Lung microvascular endothelial cell (primary cell): Measurements from ENCODE around the gene EFNA1. TPM values are rescaled to one million over a fixed set of nuclear protein-coding genes. Genes with fewer than 3 reads are reported as not detected.
"Not testable (repeated sequence)": the region's sequence is repeated elsewhere in the genome, so short reads cannot be mapped to it uniquely, and the experiment has no call there.

Experiments used
- DNase-seq, 2 donors: peaks; one replicate each; pipeline versions ENCODE4 v3.0.0 to v3.0.0-alpha.2; 2010; ENCODE audit warnings: low read depth in 2 of 2
- total RNA-seq: library from RNA; depleted of rRNA; stranded (reverse); fragments of >200 nt; gene quantifications from 2 replicates; pipeline ENCODE4 v1.2.1, GENCODE V29; 2014

EFNA1 gene
- total RNA-seq, 1 donor from 2014 or later: 127 TPM

DNA sequence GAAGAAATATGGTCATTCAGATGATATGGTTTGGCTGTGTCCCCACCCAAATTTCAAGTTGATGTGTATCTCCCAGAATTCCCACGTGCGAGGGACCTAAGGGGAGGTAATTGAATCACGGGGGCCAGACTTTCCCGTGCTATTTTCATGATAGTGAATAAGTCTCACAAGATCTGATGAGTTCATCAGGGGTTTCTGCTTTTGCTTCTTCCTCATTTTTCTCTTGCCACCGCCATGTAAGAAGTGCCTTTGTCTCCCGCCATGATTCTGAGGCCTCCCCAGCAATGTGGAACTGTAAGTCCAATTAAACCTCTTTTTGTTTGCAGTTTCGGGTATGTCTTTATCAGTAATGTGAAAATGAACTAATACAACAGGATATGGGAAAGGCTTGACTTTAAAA, 14.1 kb downstream of the EFNA1 start:
- no peak for DNase-seq

DNA sequence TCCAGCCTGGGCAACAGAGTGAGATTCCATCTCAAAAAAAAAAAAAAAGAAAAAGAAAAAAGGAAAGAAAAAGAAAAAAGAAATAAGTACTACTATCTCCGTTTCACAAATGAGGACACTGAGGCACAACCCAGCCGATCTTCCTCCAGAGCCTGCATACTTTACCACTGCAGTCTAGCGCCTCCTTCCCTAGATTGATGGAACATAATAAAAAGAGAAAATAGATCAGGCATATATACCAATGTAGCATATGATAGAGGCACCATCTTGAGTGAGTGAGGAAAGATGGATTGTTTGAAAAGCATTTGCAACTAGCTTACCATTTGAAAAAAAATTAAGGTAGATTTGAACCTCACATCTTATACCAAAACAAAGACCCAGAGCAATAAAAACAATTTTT, 17.8 kb downstream of the EFNA1 start:
- DNase-seq: no peak

DNA sequence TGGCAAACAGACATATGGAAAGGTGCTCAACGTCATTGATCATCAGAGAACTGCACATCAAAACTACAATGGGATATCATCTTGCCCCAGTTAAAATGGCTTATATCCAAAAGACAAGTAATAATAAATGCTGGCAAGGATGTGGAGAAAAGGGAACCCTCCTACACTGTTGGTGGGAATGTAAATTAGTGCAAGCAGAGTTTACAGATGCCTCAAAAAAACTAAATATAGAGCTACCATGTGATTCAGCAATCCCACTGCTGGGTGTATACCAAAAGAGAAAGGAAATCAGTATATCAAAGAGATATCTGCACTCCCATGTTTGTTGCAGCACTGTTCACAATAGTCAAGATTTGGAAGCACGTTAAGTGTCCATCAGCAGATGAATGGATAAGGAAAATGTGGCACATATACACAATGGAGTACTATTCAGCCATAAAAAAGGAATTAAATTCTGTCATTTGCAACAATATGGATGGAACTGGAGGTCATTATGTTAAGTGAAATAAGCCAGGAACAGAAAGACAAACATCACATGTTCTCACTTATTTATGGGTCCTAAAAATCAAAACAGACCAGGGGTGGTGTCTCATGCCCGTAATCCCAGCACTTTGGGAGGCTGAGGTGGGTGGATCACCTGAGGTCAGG, 28.4 kb downstream of the EFNA1 start:
- not testable (repeated sequence) for DNase-seq

DNA sequence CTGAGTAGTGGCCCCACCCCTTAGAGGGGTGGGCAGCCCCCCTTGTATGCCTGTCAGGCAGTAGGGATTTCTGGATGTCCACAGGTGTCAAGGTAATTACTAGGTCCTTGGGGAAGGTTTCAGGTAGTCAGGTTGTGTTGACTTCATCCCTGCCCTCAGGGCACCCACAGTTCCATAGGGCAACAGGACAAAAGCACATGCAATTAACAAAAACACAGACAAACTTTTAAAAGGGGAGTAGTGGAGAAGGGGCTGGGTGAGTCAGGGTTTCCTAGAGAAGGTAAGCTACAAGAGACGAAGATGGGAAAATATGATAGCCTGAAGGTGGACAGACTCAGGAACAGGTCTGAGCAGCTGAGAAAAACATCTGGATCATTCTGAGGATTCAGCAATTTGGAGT, 31.3 kb downstream of the EFNA1 start:
- DNase-seq: no peak

DNA sequence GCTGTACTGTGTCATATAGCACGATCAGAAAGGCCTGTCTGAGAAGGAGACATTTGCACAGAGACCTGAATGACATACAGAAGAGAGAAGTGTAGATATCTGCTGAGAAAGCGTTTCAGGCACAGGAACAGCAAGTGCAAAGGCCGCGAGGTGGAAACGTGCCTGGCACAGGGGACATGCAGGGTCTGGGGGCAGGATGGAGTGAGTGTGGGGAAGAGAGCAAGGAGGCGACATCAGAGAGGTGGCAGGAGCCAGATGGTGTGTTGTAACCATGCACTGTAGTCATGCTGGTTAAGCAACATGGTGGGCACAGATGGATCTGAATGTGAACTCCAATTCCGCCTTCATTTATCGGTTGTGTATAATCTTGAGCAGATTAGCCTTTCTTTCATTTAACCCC, 32.5 kb downstream of the EFNA1 start:
- no peak for DNase-seq

DNA sequence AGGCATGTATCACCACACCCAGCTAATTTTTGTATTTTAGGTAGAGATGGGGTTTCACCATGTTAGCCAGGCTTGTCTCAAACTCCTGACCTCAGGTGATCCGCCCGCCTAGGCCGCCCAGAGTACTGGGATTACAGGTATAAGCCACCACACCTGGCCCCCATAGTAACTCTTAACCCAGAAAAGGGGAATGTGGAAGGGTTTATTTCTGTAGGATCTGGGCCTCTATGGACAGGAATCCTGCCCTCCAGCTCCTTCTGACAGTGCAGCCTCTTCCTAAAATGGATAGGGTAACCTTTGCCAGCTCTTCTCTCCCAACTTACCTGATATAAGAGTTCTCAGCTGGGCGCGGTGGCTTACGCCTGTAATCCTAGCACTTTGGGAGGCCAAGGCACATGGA, 35.0 kb downstream of the EFNA1 start:
- DNase-seq: not testable (repeated sequence)

DNA sequence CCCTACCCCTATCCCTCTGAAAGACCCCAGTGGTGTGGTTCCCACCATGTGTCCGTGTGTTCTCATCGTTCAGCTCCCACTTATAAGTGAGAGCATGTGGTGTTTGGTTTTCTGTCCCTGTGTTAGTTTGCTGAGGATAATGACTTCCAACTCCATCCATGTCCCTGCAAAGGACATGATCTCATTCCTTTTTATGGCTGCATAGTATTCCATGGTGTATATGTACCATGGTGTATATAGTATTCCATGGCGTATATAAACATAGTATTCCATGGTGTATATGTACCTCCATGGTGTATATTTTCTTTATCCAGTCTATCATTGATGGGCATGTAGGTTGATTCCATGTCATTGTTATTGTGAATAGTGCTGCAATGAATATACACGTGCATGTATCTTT, 36.1 kb downstream of the EFNA1 start:
- DNase-seq: not testable (repeated sequence)

DNA sequence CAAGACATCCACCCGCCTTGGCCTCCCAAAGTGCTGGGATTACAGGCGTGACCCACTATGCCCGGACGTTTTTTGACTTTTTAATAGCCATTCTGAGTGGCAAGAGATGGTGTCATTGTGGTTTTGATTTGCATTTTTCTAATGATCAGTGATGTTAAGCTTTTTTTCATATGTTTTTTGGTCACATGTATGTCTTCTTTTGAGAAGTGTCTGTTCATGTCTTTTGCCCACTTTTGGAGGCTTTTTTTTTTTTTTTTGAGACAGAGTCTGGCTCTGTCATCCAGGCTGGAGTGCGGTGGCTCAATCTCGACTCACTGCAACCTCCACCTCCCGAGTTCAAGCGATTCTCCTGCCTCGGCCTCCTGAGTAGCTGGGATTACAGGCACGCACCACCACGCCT, 36.9 kb downstream of the EFNA1 start:
- not testable (repeated sequence) for DNase-seq

DNA sequence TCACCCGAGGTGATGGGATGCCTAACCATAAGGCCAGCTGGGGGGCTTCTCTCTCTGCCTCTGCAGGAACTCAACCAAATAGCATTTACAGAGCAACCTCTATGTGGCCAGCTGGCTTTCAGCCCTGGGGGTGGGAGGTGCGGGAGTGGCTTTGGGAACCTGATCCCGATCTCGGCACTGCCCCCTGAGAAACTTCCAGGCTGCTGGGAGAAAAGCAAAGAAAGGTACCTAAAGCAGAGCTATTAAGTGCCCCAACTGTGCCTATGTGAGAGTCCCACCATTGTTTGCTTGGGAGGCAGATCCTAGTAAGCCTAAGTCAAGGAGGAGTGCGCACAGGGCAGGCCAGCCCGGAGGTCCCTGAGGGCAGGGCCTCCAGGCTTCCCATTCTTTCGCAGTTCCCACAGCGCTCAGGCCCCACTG, 38.4 kb downstream of the EFNA1 start:
- peak in 1 of 2 donors; percentile 62 for DNase-seq

DNA sequence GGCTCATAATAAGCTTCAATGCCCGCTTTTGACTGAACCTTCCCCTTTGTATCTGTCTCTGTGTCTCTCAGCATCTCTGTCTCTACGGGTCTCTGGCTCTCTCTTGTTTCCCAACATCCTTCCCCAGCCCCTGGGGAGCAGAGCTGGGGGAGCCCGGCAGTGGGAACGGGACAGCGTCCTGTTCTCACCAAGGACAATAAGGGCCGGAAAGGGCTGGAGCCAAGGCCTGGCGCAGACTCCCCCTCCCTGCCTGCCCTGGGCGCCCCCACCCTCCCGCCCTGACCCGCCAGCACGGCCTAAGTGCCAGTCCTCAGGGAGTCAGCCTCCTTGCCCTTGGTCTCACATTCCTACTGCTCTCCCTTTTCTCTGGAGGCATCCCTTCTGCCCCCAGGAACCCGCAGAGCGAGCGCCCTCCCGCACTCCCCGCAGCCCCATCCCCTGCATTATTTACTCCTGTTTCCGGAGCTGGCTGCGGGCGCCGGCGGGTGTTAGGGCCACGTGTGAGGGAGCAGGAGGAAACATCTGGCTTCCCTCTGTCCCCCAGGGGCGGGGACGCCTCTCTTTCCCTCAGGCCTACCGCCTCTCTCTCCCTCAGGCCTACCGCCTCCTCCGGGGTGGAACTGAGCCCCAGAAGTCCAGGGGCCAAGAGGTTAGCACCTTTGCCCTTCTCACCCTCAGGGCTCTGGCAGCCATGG, 38.9 kb downstream of the EFNA1 start:
- DNase-seq: peak; percentile 90 to 97

DNA sequence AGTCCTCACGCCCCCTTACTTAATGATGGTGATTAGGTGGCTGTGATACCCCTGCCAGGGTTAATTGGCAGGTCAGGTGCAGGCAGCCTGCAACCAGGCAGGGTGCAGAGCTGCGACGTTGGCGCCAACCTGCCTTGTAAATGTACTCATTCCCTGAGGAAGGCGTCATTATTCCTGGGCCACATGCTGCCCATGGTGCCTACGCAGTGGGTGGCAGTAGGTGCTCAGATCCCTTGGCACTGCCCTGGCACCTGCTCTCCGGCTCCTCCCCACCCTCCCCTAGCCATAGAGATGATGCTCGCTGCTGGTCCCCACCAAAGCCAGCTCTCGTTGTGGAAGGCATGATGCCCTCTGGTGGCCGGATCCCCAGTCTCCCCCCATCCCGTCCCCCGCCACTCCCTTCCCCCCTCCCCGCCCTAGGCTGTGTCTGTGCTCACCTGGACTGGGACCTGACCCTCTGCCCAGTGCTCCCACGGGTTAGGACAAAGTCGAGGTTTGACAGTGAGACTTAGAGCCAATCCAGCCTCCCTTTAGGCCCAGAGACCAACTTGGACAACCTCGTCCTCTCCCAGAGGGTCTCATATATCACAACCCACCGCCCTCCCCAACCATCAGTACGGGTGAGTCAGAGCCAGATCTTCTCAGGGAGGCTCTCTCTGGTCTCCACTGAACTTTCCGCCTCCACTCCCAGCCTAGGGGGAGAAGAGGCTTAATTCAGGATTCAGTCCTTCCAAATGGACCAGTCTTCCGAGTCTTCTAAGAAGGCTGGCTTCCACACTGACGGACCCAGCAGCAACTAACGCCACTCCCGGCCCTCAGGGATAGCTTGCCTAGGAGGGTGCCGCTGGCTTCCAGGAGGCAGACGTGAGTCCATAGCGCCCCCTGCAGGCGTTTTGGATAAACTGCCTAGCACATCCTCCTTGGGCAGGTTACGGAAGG, 39.8 kb downstream of the EFNA1 start:
- peak; percentile 93 for DNase-seq

DNA sequence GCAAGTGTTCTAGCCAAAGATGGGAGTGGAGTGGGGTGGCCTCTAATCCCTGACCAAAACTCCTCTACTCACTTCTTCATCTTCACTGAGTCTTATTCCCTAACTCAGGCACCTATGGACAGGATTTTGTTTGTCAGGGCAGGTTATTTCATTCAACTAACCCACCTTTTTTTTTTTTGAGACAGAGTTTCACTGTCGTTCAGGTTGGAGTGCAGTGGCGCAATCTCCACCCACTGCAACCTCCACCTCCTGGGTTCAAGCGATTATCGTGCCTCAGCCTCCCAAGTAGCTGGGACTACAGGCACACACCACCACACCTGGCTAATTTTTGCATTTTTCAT, 40.4 kb downstream of the EFNA1 start:
- DNase-seq: not testable (repeated sequence)

DNA sequence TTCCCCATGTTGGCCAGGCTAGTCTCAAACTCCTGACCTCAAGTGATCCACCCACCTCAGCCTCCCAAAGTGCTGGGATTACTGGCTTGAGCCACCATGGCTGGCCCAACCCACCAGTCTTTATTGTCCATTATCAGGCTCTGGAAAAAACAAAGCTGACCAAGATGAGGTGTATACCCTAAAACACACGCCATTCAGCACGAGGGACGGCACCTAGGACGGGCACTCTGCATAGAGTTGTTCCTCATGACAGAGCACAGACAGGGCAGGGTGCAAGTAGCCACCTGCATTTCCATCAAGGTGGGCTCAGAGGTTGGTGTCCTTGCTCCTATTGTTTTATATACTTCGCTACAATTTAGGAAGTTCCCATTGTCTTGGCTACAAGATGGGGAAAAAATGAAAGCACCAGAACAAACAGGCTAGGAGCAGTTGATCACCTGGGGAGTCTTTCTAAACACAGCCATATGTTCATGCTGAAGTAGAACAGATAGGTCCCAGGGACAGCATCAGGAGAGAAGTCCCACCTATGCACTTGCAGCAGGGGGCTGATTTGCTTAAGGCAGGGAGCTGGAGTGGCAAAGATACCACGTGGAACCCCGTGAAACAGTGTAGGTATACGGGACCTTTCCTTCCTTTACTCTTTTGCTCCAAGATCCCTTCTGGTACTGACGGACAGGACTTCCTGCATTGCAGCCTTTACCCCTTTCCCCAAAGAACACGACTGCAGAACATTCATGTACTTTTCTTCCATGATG, 41.0 kb downstream of the EFNA1 start:
- DNase-seq: no peak

DNA sequence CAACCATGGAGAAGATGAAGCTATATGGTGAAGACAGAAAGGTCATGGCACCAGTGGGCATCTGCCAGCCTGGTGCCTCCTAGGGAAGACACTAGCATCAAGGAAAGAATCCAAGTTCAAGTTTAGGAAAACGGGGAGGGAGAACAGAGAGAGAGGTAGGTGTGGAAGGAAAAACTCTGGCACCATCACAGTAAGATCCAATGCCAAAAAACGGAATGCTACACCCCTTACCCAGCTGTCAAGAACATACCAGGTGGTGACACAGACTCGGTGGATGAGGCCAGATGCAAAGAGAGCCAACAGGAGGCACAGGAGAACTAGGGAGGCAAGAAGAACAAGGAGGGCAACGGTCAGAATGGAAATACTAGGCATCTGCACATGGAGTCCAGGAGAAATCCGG, 41.9 kb downstream of the EFNA1 start:
- DNase-seq: no peak

DNA sequence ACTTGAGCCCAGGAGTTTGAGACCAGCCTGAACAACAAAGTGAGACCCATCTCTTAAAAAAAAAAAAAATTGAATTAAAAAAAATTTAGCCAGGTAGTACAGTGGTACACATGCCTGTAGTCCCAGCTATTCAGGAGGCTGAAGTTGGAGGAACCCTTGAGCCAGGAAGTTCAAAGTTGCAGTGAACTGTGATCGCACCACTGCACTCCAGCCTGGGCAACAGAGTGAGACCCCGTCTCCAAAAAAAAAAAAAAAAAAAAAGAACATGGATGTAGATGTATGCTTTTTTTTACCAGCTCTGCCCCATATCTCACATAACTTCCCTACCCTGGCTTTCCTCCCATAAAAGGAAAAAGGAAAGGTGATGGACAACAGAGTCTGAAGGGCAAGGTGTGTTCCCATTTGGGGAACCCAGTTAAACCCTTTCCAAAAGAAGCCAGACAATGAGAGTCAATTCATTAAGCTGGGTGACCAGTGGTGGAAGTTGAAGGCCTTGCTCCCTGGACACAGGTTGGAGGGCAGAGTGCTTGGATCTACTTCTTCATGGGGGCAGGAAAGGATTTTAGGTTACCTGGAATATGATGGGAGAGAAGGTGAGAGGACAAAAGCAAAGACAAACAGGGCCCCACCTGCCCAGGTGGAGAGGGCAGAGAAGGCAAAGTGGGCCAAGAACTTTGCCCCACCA, 42.6 kb downstream of the EFNA1 start:
- DNase-seq: no peak

DNA sequence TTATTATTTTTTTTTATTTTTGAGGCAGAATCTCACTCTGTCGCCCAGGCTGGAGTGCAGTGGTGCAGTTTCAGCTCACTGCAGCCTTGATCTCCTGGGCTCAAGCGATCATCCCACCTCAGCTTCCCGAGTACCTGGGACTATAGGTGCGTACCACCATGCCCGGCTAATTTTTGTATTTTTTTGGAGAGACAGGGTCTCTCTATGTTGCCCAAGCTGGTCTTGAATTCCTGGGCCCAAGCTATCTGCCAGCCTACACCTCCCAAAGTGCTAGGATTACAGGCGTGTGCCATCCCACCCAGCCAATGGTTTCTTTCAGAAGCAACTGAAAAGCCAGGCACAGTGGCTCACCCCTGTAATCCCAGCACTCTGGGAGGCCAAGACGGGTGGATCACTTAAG, 43.1 kb downstream of the EFNA1 start:
- DNase-seq: no peak

DNA sequence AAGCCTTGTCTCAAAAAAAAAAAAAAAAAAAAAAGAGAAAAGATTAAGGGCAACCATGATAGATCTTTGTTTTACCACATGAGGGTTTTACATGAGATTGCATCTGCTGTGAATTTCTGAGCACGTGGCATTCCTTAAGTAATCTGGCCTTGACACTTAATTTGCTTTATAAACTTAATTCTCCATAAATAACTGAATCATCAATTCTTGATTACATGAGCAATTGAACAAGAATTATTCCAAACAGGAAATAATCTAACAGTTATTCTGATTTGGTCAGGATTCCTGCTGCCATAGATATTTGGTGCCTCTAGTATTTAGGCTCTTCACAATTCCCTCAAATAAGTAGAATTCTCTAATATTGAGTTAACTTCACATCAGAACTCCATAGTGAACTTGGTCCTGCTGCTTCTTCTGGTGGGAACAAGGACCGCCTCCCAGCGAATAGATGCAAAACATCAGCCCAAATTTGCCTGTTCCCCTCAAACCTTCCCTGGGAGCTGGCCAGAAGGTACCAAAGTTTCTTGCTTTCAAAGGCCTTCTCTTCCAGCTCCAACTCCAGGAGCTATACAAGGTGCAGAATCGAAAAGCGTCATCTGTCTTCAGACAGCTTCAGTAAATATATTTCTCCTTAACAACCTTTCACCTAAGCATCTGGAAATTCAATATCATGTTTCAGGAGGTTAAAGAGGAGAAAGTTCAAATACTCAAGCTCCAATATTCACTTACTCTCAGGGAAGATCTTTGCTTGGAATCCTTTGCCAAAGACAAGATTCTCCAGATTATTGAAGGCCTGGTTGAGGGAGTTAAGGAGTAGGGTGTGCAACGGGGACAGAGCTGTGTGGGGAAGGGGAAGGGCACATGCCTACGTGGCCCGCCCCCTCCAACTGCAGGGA, 44.4 kb downstream of the EFNA1 start:
- DNase-seq: no peak

DNA sequence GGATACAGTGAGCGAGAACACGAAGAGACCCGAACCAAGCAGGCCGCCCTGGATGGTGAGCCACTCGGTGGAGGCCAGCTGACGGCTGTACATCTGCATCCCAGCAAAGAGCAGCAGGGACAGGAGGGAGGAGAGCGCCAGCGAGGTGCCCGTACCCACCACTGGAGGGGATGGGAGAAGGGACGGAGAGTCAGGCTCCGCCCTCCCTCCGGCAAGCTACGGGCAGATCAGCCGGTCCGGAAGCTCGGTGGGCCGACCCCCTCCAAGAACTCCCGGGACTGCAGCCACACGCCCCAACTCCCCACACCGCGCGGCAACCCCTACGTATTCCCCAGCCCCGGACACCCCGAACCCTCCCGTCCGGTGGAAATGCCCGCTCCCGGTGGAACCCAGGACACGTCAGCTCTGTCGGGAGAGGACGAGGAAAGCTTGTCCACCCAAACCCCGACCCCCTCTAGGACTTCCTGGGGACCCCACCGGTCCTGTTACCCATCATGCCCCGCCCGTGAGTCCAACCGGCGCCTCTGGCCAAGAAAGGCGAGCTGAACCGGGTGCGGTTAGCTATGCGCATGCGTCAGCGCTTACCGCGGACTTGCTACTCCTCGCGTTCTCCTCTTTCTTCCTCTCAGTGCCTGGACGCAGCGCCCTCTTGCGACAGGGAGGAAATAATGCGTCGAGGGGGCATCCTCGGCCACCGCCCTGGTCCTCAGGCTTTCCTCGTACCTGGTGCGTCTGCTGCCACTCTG, 45.2 kb downstream of the EFNA1 start, which contains the start of gene KRTCAP2:
TSS of gene KRTCAP2 (minus strand) at position 573 of the 746 bp plus-strand sequence. CDS start at position 493, 80 bp downstream.
- DNase-seq: peak; percentile 96 to 97
